ENCODE measurements around the gene ABCA8. TPM values are rescaled to one million over a fixed set of nuclear protein-coding genes. Genes with fewer than 3 reads are reported as not detected.
A peak's percentile ranks its signal among the peaks of the same experiment; 100 is the strongest.

ABCA8 gene
- polyA plus RNA-seq, 3 donors, result 1.2 to 1.6 (median 1.3) TPM

GRCh38 chr17:68870161-68870826 is 84.9 kb downstream of the ABCA8 start:
- DNase-seq, result no peak

GRCh38 chr17:68868708-68869107 is 86.5 kb downstream of the ABCA8 start:
- no peak for DNase-seq

- DNase-seq, result no peak
These were observed 87.3 kb downstream of the ABCA8 start for GRCh38 chr17:68867759-68868516.

- DNase-seq, result no peak
These were observed 89.6 kb downstream of the ABCA8 start for GRCh38 chr17:68865584-68865983.

GRCh38 chr17:68863091-68863652 is 92.0 kb downstream of the ABCA8 start:
- DNase-seq, result no peak

GRCh38 chr17:68861602-68862001 is 93.6 kb downstream of the ABCA8 start:
- no peak for DNase-seq

GRCh38 chr17:68860941-68861340 is 94.3 kb downstream of the ABCA8 start:
- DNase-seq, result no peak

- DNase-seq, result no peak
These were observed 100.7 kb downstream of the ABCA8 start for GRCh38 chr17:68854452-68854851.

- no peak for DNase-seq
These were observed 101.8 kb downstream of the ABCA8 start for GRCh38 chr17:68853439-68853838.

- no peak for DNase-seq
These were observed 102.2 kb downstream of the ABCA8 start for GRCh38 chr17:68853036-68853435.

- DNase-seq, result no peak
These were observed 103.3 kb downstream of the ABCA8 start for GRCh38 chr17:68851890-68852289.

- peak; percentile 43 for DNase-seq
These were observed 104.3 kb downstream of the ABCA8 start for GRCh38 chr17:68850749-68851510.

- no peak for DNase-seq
These were observed 105.2 kb downstream of the ABCA8 start for GRCh38 chr17:68849673-68850610.

GRCh38 chr17:68847711-68848110 is 107.5 kb downstream of the ABCA8 start:
- no peak for DNase-seq

GRCh38 chr17:68843522-68843921 is 111.7 kb downstream of the ABCA8 start:
- DNase-seq, result no peak

- no peak for DNase-seq
These were observed 115.1 kb downstream of the ABCA8 start for GRCh38 chr17:68840073-68840472.

- DNase-seq, result no peak
These were observed 120.1 kb downstream of the ABCA8 start for GRCh38 chr17:68835071-68835470.

GRCh38 chr17:68834328-68834836 is 120.8 kb downstream of the ABCA8 start:
- DNase-seq, result no peak

- DNase-seq, result no peak
These were observed 122.9 kb downstream of the ABCA8 start for GRCh38 chr17:68832109-68832802.

GRCh38 chr17:68831170-68831569 is 124.0 kb downstream of the ABCA8 start:
- DNase-seq, result no peak

Measured in renal pelvis (tissue), 4 donors.